ENCODE measurements around the gene RBMS1.

RBMS1 gene

GRCh38 chr2:160392201-160392600, 101.4 kb downstream of the RBMS1 start:
- ChIA-PET CTCF (interaction anchor here (1.3 to 1.4 kb wide), 2 partner anchors 11 to 26 kb away, joined by 3 read pairs; no protein-coding TSS in a partner anchor), POLR2A (no interaction called here)
- DNase-seq (ENCODE audit: extremely low spot score), result no peak
- TF ChIP-seq CTCF (IDR thresholded peaks at IDR 0.05; ENCODE audit: control extremely low read depth, extremely low read depth, low read depth, missing control alignments), result no peak

GRCh38 chr2:160390544-160391455, 102.8 kb downstream of the RBMS1 start:
- POLR2A ChIA-PET, result interaction anchor here (0.7 kb wide), 1 partner anchor 210 kb away, joined by 5 read pairs; no protein-coding TSS in a partner anchor
- CTCF ChIA-PET, result interaction anchor here (1.1 kb wide), 1 partner anchor 528 kb away, joined by 3 read pairs; no protein-coding TSS in a partner anchor
- no peak for TF ChIP-seq CTCF (IDR thresholded peaks at IDR 0.05; ENCODE audit: control extremely low read depth, extremely low read depth, low read depth, missing control alignments)
- DNase-seq (ENCODE audit: extremely low spot score), result no peak

- DNase-seq (ENCODE audit: extremely low spot score), result no peak
- ChIA-PET POLR2A (no interaction called here), CTCF (interaction anchor here (0.7 to 1.1 kb wide), 2 partner anchors 14 to 529 kb away, joined by 3 read pairs; no protein-coding TSS in a partner anchor)
- TF ChIP-seq CTCF (IDR thresholded peaks at IDR 0.05; ENCODE audit: control extremely low read depth, extremely low read depth, low read depth, missing control alignments), result no peak
Observed at GRCh38 chr2:160389875-160390274, 103.7 kb downstream of the RBMS1 start.

- no peak for TF ChIP-seq CTCF (IDR thresholded peaks at IDR 0.05; ENCODE audit: control extremely low read depth, extremely low read depth, low read depth, missing control alignments)
- DNase-seq (ENCODE audit: extremely low spot score), result no peak
- ChIA-PET CTCF (interaction anchor here (2.1 kb wide), 1 partner anchor 40 kb away, joined by 6 read pairs; no protein-coding TSS in a partner anchor), POLR2A (no interaction called here)
Observed at GRCh38 chr2:160388464-160389263, 104.9 kb downstream of the RBMS1 start.

- no peak for TF ChIP-seq CTCF (IDR thresholded peaks at IDR 0.05; ENCODE audit: control extremely low read depth, extremely low read depth, low read depth, missing control alignments)
- CTCF ChIA-PET, result interaction anchor here (1.2 to 2.6 kb wide), 4 partner anchors 9 to 41 kb away, joined by 3 to 6 read pairs (median 5); no protein-coding TSS in a partner anchor
- DNase-seq (ENCODE audit: extremely low spot score), result no peak
- POLR2A ChIA-PET, result no interaction called here
Observed at GRCh38 chr2:160387558-160388262, 105.9 kb downstream of the RBMS1 start.

- DNase-seq (ENCODE audit: extremely low spot score), result no peak
- POLR2A ChIA-PET, result no interaction called here
- CTCF ChIA-PET, result interaction anchor here (1.7 kb wide), 1 partner anchor 15 kb away, joined by 5 read pairs; no protein-coding TSS in a partner anchor
- no peak for TF ChIP-seq CTCF (IDR thresholded peaks at IDR 0.05; ENCODE audit: control extremely low read depth, extremely low read depth, low read depth, missing control alignments)
Observed at GRCh38 chr2:160384791-160385190, 108.8 kb downstream of the RBMS1 start.

All from GM10248 (cell line).